ENCODE data around the gene ARHGAP31.
"Not testable (repeated sequence)": the region's sequence is repeated elsewhere in the genome, so short reads cannot be mapped to it uniquely, and the experiment has no call there.

Gene ARHGAP31

GRCh38 chr3:119314821-119315220 is 20.6 kb downstream of the ARHGAP31 start:
- DNase-seq (ENCODE audit: insufficient read length, low spot score) (no peak), FAIRE-seq (no peak)
- no peak for TF ChIP-seq CTCF (IDR thresholded peaks at IDR 0.05; ENCODE audit: insufficient read depth, missing control alignments)

- FAIRE-seq = no peak
- no peak for TF ChIP-seq CTCF (IDR thresholded peaks at IDR 0.05; ENCODE audit: insufficient read depth, missing control alignments)
- DNase-seq (ENCODE audit: insufficient read length, low spot score) = no peak
Measured at GRCh38 chr3:119315600-119316312, 21.6 kb downstream of the ARHGAP31 start.

- FAIRE-seq = no peak
- TF ChIP-seq CTCF (IDR thresholded peaks at IDR 0.05; ENCODE audit: insufficient read depth, missing control alignments) = no peak
- no peak for DNase-seq (ENCODE audit: insufficient read length, low spot score)
Measured at GRCh38 chr3:119316313-119316670, 22.1 kb downstream of the ARHGAP31 start.

- DNase-seq (ENCODE audit: insufficient read length, low spot score) (no peak), FAIRE-seq (no peak)
- no peak for TF ChIP-seq CTCF (IDR thresholded peaks at IDR 0.05; ENCODE audit: insufficient read depth, missing control alignments)
Measured at GRCh38 chr3:119318876-119319275, 24.7 kb downstream of the ARHGAP31 start.

GRCh38 chr3:119319311-119319710 is 25.1 kb downstream of the ARHGAP31 start:
- no peak for TF ChIP-seq CTCF (IDR thresholded peaks at IDR 0.05; ENCODE audit: insufficient read depth, missing control alignments)
- no peak for DNase-seq (ENCODE audit: insufficient read length, low spot score)
- FAIRE-seq = no peak

GRCh38 chr3:119320785-119321184 is 26.6 kb downstream of the ARHGAP31 start:
- FAIRE-seq; DNase-seq (ENCODE audit: insufficient read length, low spot score): not testable (repeated sequence)

- no peak for DNase-seq (ENCODE audit: insufficient read length, low spot score)
- no peak for FAIRE-seq
- TF ChIP-seq CTCF (IDR thresholded peaks at IDR 0.05; ENCODE audit: insufficient read depth, missing control alignments) = no peak
Measured at GRCh38 chr3:119322021-119322834, 28.0 kb downstream of the ARHGAP31 start.
